Measurements from ENCODE around the gene GTF3C1.

DNA sequence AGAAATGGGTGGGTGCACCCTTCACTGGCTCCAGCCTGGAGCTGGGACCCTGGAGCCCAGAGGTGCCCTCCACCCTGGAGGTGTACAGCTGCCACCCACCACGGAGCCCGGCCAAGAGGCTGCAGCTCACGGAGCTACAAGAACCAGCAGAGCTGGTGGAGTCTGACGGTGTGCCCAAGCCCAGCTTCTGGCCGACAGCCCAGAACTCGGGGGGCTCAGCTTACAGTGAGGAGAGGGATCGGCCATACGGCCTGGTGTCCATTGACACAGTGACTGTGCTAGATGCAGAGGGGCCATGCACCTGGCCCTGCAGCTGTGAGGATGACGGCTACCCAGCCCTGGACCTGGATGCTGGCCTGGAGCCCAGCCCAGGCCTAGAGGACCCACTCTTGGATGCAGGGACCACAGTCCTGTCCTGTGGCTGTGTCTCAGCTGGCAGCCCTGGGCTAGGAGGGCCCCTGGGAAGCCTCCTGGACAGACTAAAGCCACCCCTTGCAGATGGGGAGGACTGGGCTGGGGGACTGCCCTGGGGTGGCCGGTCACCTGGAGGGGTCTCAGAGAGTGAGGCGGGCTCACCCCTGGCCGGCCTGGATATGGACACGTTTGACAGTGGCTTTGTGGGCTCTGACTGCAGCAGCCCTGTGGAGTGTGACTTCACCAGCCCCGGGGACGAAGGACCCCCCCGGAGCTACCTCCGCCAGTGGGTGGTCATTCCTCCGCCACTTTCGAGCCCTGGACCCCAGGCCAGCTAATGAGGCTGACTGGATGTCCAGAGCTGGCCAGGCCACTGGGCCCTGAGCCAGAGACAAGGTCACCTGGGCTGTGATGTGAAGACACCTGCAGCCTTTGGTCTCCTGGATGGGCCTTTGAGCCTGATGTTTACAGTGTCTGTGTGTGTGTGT, 100.9 kb downstream of the GTF3C1 start:
- TF ChIP-seq POLR2AphosphoS5 (IDR thresholded peaks at IDR 0.05; ENCODE audit: low read depth, low read length) (no peak), POLR2A (IDR thresholded peaks at IDR 0.05; ENCODE audit: low read depth, low read length) (no peak), TAF1 (IDR thresholded peaks at IDR 0.05; ENCODE audit: low read depth, low read length) (no peak)
